ENCODE data around the gene RAD51C.

Gene RAD51C

GRCh38 chr17:58785097-58785496, 92.7 kb downstream of the RAD51C start:
- H3K9me2 ChIP-seq (ENCODE audit: low read depth, low read length): no peaks in the 10 kb centered on the region
- H2AFZ ChIP-seq (ENCODE audit: low read length): no peak overlapping the region
- no peak overlapping the region for H3K27ac ChIP-seq (ENCODE audit: low read depth, low read length, poor library complexity, severe bottlenecking)
- no peaks in the 10 kb centered on the region for H3K36me3 ChIP-seq (ENCODE audit: insufficient read depth, low read length)
- H3K9ac ChIP-seq (ENCODE audit: low read length): no peak overlapping the region
- H3K79me2 ChIP-seq (ENCODE audit: insufficient read depth, low read length): no peaks in the 10 kb centered on the region
- TF ChIP-seq EZH2 (IDR thresholded peaks at IDR 0.05; ENCODE audit: borderline replicate concordance, low read length) (no peak), CTCF (IDR thresholded peaks at IDR 0.05; ENCODE audit: low read length) (no peak)
- no peaks in the 10 kb centered on the region for H3K4me1 ChIP-seq (ENCODE audit: insufficient read depth, low read length, severe bottlenecking)
- H3K4me2 ChIP-seq (ENCODE audit: low read length): no peak overlapping the region
- H3K9me3 ChIP-seq (ENCODE audit: low read length): no peaks in the 10 kb centered on the region
- H3K27me3 ChIP-seq (ENCODE audit: insufficient read depth, low read length): no peaks in the 10 kb centered on the region
- H3K4me3 ChIP-seq (ENCODE audit: low read depth, low read length, poor library complexity, severe bottlenecking): no peak overlapping the region
- no peaks in the 10 kb centered on the region for H4K20me1 ChIP-seq (ENCODE audit: insufficient read depth, low read length)
- H3F3A ChIP-seq (ENCODE audit: insufficient read depth, low read length): no peaks in the 10 kb centered on the region

Data from OCI-LY1 (cell line).